ENCODE data around the gene CAND1. TPM values are rescaled to one million over a fixed set of nuclear protein-coding genes. Genes with fewer than 3 reads are reported as not detected.

CAND1 gene
- polyA plus RNA-seq, 1 experiment: 64.6 TPM

GRCh38 chr12:67269633-67270573 is 745 bp downstream of the CAND1 start:
- Histone ChIP-seq H3K27me3 (ENCODE audit: control insufficient read depth, insufficient read depth, low read length) (no peaks in the 10 kb centered on the region), H3K36me3 (ENCODE audit: control insufficient read depth, insufficient read depth, low read length) (no peaks in the 10 kb centered on the region; the same call in 1 of the 2 replicates), H3K4me3 (ENCODE audit: low read depth, low read length) (peak overlapping the region; percentile 96)
- CTCF ChIA-PET: interaction anchor here (0.6 to 2.0 kb wide), 4 partner anchors 9 to 156 kb away, joined by 3 to 7 read pairs (median 5); no protein-coding TSS in a partner anchor
- DNase-seq (ENCODE audit: low read depth): no peak
- no peak for TF ChIP-seq CTCF (IDR thresholded peaks at IDR 0.05; ENCODE audit: insufficient read depth, low read depth, low read length)
- POLR2A ChIA-PET: interaction anchor here (0.6 to 1.2 kb wide), 2 partner anchors 95 to 165 kb away, joined by 3 read pairs; no protein-coding TSS in a partner anchor

DNA sequence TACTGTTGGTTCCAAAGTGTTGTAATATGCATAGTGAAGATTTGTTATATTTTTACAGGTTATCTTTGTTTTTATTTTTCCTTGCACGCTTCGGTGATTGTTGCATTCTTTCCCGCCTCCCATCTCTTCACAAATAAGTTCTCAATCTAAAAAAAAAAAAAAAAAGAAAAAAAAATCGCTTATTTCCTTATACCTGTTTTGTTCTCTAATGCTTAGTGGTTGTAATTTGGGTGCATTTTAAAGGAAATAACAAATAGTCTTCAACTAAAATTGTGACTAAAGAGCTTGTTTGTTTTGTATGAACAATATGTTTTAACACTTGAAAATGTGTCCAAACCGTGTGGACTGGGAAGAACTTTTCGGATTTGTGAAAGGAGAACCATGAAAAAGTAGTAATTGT is 1.5 kb downstream of the CAND1 start:
- no peaks in the 10 kb centered on the region for H3K27me3 ChIP-seq (ENCODE audit: control insufficient read depth, insufficient read depth, low read length)
- no peaks in the 10 kb centered on the region; the same call in 1 of the 2 replicates for H3K36me3 ChIP-seq (ENCODE audit: control insufficient read depth, insufficient read depth, low read length)
- no peak for TF ChIP-seq CTCF (IDR thresholded peaks at IDR 0.05; ENCODE audit: insufficient read depth, low read depth, low read length)
- peak overlapping the region; percentile 96 for H3K4me3 ChIP-seq (ENCODE audit: low read depth, low read length)
- no peak for DNase-seq (ENCODE audit: low read depth)
- ChIA-PET CTCF (interaction anchor here (2.0 kb wide), 1 partner anchor 8 kb away, joined by 5 read pairs; no protein-coding TSS in a partner anchor), POLR2A (no interaction called here)

DNA sequence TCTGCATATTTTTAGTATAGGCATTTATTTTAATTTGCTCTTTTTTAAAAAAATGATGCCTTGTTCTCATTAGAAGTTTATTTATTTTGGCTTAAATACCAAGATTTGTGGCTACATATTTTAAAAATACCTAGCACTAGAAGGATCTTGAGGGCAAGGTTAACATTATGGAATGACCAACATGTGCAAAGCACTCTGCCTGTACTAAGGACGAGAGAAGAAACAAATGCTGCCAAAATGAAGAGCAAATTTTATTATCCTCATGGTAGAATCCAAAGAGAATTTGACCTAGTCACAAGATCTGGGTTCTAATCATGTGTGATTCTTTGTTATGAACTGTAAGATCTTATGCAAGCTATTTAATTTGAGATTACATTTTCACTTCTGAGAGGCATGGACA is 2.8 kb downstream of the CAND1 start:
- TF ChIP-seq CTCF (IDR thresholded peaks at IDR 0.05; ENCODE audit: insufficient read depth, low read depth, low read length): no peak
- H3K4me3 ChIP-seq (ENCODE audit: low read depth, low read length): no peak overlapping the region; the same call in 1 of the 2 replicates
- no peaks in the 10 kb centered on the region for H3K27me3 ChIP-seq (ENCODE audit: control insufficient read depth, insufficient read depth, low read length)
- ChIA-PET POLR2A (no interaction called here), CTCF (no interaction called here)
- DNase-seq (ENCODE audit: low read depth): peak; percentile 23
- H3K36me3 ChIP-seq (ENCODE audit: control insufficient read depth, insufficient read depth, low read length): no peaks in the 10 kb centered on the region; the same call in 1 of the 2 replicates

- CTCF ChIA-PET: no interaction called here
Observed at GRCh38 chr12:67274186-67274585, 5.0 kb downstream of the CAND1 start.

More at GRCh38 chr12:67274186-67274585, 5.0 kb downstream of the CAND1 start:
- TF ChIP-seq CTCF (IDR thresholded peaks at IDR 0.05; ENCODE audit: insufficient read depth, low read depth, low read length): no peak
- DNase-seq (ENCODE audit: low read depth): no peak
- Histone ChIP-seq H3K27me3 (ENCODE audit: control insufficient read depth, insufficient read depth, low read length) (no peaks in the 10 kb centered on the region), H3K4me3 (ENCODE audit: low read depth, low read length) (no peak overlapping the region), H3K36me3 (ENCODE audit: control insufficient read depth, insufficient read depth, low read length) (no peaks in the 10 kb centered on the region; the same call in 1 of the 2 replicates)
- POLR2A ChIA-PET: no interaction called here
